ENCODE results near the gene XXYLT1. TPM values are rescaled to one million over a fixed set of nuclear protein-coding genes. Genes with fewer than 3 reads are reported as not detected.

The XXYLT1 gene
- total RNA-seq, 1 donor from 2014 or later, result 25.4 TPM

DNA sequence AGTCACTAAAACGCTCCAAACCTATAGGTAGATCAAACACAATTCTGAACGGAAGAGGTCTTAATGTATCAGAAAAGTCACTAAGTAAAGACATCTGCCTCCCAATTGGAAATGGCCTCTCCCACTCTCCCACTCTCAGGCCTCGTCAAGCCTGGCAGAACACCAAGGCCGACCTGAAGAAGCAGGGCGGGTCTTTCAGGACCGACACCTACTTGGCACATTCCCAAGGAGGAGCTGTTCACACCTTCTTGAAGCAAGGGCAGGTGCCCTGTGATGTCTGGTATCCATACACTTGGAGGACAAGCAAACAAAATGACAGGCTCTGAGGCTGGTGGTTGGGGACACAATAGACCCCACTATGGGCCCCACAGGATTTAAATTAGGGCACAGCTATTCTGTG is 30.0 kb downstream of the XXYLT1 start:
- no peaks in the 10 kb centered on the region for H3K9me3 Mint-ChIP-seq (ENCODE audit: low read depth)
- no peak overlapping the region for H3K27ac Mint-ChIP-seq
- peaks cover 3% of the 10 kb centered on the region for H3K36me3 Mint-ChIP-seq (ENCODE audit: insufficient read depth)
- TF ChIP-seq, protein P1, sequence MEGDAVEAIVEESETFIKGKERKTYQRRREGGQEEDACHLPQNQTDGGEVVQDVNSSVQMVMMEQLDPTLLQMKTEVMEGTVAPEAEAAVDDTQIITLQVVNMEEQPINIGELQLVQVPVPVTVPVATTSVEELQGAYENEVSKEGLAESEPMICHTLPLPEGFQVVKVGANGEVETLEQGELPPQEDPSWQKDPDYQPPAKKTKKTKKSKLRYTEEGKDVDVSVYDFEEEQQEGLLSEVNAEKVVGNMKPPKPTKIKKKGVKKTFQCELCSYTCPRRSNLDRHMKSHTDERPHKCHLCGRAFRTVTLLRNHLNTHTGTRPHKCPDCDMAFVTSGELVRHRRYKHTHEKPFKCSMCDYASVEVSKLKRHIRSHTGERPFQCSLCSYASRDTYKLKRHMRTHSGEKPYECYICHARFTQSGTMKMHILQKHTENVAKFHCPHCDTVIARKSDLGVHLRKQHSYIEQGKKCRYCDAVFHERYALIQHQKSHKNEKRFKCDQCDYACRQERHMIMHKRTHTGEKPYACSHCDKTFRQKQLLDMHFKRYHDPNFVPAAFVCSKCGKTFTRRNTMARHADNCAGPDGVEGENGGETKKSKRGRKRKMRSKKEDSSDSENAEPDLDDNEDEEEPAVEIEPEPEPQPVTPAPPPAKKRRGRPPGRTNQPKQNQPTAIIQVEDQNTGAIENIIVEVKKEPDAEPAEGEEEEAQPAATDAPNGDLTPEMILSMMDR (IDR thresholded peaks at IDR 0.05; ENCODE audit: unreplicated experiment), result no peak
- no peak overlapping the region for H3K4me3 Mint-ChIP-seq (ENCODE audit: low read depth)
- H3K27me3 Mint-ChIP-seq, result no peaks in the 10 kb centered on the region
- H3K4me1 Mint-ChIP-seq (ENCODE audit: low read depth), result peaks cover 22% of the 10 kb centered on the region
- no peak for DNase-seq (ENCODE audit: low spot score, unreplicated experiment)

GRCh38 chr3:195240171-195240701 is 30.7 kb downstream of the XXYLT1 start:
- no peak overlapping the region for H3K27ac Mint-ChIP-seq
- TF ChIP-seq, protein P1 (IDR thresholded peaks at IDR 0.05; ENCODE audit: unreplicated experiment), result no peak
- H3K4me1 Mint-ChIP-seq (ENCODE audit: low read depth), result peaks cover 22% of the 10 kb centered on the region
- H3K36me3 Mint-ChIP-seq (ENCODE audit: insufficient read depth), result peaks cover 3% of the 10 kb centered on the region
- no peaks in the 10 kb centered on the region for H3K9me3 Mint-ChIP-seq (ENCODE audit: low read depth)
- no peak for DNase-seq (ENCODE audit: low spot score, unreplicated experiment)
- no peak overlapping the region for H3K4me3 Mint-ChIP-seq (ENCODE audit: low read depth)
- H3K27me3 Mint-ChIP-seq, result no peaks in the 10 kb centered on the region

DNA sequence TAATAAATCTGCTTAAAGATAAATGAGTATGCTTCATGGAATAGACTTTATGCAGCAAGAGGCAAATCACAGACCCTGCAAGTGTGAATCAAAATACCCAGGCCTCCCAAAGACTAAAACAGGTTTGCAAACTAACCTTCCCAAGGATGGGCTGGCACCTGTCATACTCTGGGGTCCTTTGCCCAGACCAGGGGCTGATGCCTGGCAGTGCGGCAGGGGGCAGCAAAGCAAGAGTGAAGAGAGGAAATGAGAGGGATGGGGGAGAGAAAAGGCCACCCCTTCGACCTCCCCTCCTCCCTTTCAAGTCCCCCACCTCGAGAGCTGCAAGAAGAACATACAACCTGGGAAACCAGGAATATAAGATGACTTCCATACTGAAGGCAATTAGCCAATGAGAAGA is 31.8 kb downstream of the XXYLT1 start:
- Mint-ChIP-seq H3K9me3 (ENCODE audit: low read depth) (no peaks in the 10 kb centered on the region), H3K36me3 (ENCODE audit: insufficient read depth) (peaks cover 4% of the 10 kb centered on the region), H3K4me1 (ENCODE audit: low read depth) (peaks cover 22% of the 10 kb centered on the region), H3K4me3 (ENCODE audit: low read depth) (no peak overlapping the region), H3K27ac (no peak overlapping the region), H3K27me3 (no peaks in the 10 kb centered on the region)
- TF ChIP-seq, protein P1 (IDR thresholded peaks at IDR 0.05; ENCODE audit: unreplicated experiment), result no peak
- DNase-seq (ENCODE audit: low spot score, unreplicated experiment), result no peak

- no peak for DNase-seq (ENCODE audit: low spot score, unreplicated experiment)
These were observed 32.3 kb downstream of the XXYLT1 start for GRCh38 chr3:195238586-195239118.

DNA sequence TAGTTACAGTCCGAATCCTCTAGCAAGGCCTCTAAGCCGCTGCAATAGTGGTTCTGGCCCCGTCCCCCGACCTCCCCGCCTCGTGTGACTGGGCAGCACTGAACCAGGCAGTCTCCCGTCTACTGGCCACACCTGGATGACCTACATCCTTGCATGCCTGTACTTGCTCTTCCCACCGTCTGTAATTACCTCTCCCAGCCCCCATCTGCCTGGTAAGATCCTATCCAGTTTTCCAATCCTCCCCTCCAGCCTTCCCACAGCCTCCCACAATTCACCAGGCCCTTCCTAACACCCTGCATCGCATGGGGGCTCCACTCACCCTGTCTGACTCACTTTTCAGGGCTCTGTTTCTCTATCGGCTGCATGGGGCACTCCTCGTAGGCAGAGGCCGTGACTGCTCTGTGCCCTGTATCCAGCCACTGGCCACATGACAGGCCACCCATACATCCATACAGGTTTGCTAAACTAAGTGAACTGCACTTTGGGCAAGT is 32.8 kb downstream of the XXYLT1 start:
- TF ChIP-seq, protein P1 (IDR thresholded peaks at IDR 0.05; ENCODE audit: unreplicated experiment), result no peak
- no peak overlapping the region for H3K27ac Mint-ChIP-seq
- DNase-seq (ENCODE audit: low spot score, unreplicated experiment), result no peak
- peaks cover 3% of the 10 kb centered on the region for H3K9me3 Mint-ChIP-seq (ENCODE audit: low read depth)
- peaks cover 6% of the 10 kb centered on the region for H3K36me3 Mint-ChIP-seq (ENCODE audit: insufficient read depth)
- no peak overlapping the region for H3K4me3 Mint-ChIP-seq (ENCODE audit: low read depth)
- H3K27me3 Mint-ChIP-seq, result no peaks in the 10 kb centered on the region
- H3K4me1 Mint-ChIP-seq (ENCODE audit: low read depth), result peaks cover 22% of the 10 kb centered on the region

More at GRCh38 chr3:195238586-195239118, 32.3 kb downstream of the XXYLT1 start:
- TF ChIP-seq, protein P1 (IDR thresholded peaks at IDR 0.05; ENCODE audit: unreplicated experiment), result no peak
- no peak overlapping the region for H3K4me3 Mint-ChIP-seq (ENCODE audit: low read depth)
- no peak overlapping the region for H3K27ac Mint-ChIP-seq
- H3K9me3 Mint-ChIP-seq (ENCODE audit: low read depth), result no peaks in the 10 kb centered on the region
- peaks cover 4% of the 10 kb centered on the region for H3K36me3 Mint-ChIP-seq (ENCODE audit: insufficient read depth)
- H3K4me1 Mint-ChIP-seq (ENCODE audit: low read depth), result peaks cover 22% of the 10 kb centered on the region
- no peaks in the 10 kb centered on the region for H3K27me3 Mint-ChIP-seq

All from progenitor cell of endocrine pancreas (in vitro differentiated cells).